ENCODE measurements around the gene CNN3.

DNA sequence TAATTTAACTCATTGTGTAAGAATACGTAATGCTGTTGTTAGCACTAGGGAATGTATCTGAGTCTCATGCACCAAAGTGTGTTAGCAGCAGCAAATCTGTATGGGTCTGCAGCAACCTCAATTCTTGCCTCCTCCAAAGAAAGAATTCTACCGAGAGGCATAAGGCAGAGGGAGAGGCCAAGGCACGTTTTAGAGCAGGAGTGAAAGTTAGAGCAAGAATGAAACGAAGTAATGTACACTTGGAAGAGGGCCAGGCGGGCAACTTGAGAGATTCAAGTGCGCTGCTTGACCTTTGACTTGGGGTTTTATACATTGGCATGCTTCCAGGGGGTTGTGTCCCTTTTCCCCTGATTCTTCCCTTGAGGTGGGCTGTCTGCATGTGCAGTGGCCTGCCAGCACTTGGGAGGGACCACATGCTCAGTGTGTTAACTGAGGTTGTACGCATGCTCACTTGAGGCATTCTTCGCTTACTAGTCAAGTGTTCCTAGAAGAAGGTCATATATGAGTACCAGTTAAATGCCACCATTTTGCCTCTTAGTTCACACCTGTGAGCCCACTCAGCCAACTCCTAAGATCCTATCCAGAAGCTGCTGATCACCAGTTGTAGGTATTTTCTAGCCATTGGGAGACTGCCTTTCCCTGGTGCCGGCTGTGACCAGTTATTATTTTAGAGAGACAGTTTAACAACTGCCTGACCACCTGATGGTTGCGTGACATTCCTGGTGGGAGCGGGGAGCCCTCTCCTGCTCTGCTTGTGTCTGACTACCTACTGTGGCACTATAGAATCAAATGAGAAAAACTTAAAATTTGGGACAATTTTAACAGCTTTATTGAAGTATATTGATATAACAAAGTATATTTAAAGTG is 2.7 kb upstream of the CNN3 start:
- TF ChIP-seq, protein P1, sequence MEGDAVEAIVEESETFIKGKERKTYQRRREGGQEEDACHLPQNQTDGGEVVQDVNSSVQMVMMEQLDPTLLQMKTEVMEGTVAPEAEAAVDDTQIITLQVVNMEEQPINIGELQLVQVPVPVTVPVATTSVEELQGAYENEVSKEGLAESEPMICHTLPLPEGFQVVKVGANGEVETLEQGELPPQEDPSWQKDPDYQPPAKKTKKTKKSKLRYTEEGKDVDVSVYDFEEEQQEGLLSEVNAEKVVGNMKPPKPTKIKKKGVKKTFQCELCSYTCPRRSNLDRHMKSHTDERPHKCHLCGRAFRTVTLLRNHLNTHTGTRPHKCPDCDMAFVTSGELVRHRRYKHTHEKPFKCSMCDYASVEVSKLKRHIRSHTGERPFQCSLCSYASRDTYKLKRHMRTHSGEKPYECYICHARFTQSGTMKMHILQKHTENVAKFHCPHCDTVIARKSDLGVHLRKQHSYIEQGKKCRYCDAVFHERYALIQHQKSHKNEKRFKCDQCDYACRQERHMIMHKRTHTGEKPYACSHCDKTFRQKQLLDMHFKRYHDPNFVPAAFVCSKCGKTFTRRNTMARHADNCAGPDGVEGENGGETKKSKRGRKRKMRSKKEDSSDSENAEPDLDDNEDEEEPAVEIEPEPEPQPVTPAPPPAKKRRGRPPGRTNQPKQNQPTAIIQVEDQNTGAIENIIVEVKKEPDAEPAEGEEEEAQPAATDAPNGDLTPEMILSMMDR (conservative IDR thresholded peaks at IDR 0.05; ENCODE audit: low read depth, low read length): no peak
- no peak for TF ChIP-seq EZH2 (IDR thresholded peaks at IDR 0.05; ENCODE audit: borderline replicate concordance, low read depth, low read length, poor library complexity, severe bottlenecking)
